ENCODE results near the gene CFAP45.

Gene CFAP45

GRCh38 chr1:159864262-159864661 lies 35.7 kb downstream of the CFAP45 start:
- no peak overlapping the region for H3K9ac ChIP-seq (ENCODE audit: low read length)
- H3K36me3 ChIP-seq (ENCODE audit: insufficient read depth, low read length), result no peaks in the 10 kb centered on the region
- H3K4me3 ChIP-seq (ENCODE audit: low read depth in 1 of 2, low read length in 2 of 2), result no peak overlapping the region
- no peak overlapping the region for H3K27ac ChIP-seq (ENCODE audit: low read depth, low read length)
- no peaks in the 10 kb centered on the region for H3K9me3 ChIP-seq (ENCODE audit: low read length)
- H3K4me1 ChIP-seq (ENCODE audit: insufficient read depth, low read length), result peaks cover 12% of the 10 kb centered on the region
- H3K27me3 ChIP-seq (ENCODE audit: control insufficient read depth in 1 of 2, insufficient read depth in 2 of 2, low read length in 2 of 2), result no peaks in the 10 kb centered on the region

GRCh38 chr1:159862557-159862956 lies 37.4 kb downstream of the CFAP45 start, which contains the start of gene VSIG8:
TSS of gene VSIG8 (minus strand) at chr1:159862657. CDS start at chr1:159862521, 136 bp downstream.
- Histone ChIP-seq H3K36me3 (ENCODE audit: insufficient read depth, low read length) (no peaks in the 10 kb centered on the region), H3K4me1 (ENCODE audit: insufficient read depth, low read length) (peaks cover 4% of the 10 kb centered on the region), H3K27ac (ENCODE audit: low read depth, low read length) (no peak within 1 kb of the TSS), H3K9ac (ENCODE audit: low read length) (no peak within 1 kb of the TSS), H3K4me3 (ENCODE audit: low read depth in 1 of 2, low read length in 2 of 2) (no peak within 1 kb of the TSS), H3K27me3 (ENCODE audit: control insufficient read depth in 1 of 2, insufficient read depth in 2 of 2, low read length in 2 of 2) (no peaks in the 10 kb centered on the region), H3K9me3 (ENCODE audit: low read length) (no peaks in the 10 kb centered on the region)

- Histone ChIP-seq H3K9me3 (ENCODE audit: low read length) (no peaks in the 10 kb centered on the region), H3K27me3 (ENCODE audit: control insufficient read depth in 1 of 2, insufficient read depth in 2 of 2, low read length in 2 of 2) (no peaks in the 10 kb centered on the region), H3K4me3 (ENCODE audit: low read depth in 1 of 2, low read length in 2 of 2) (no peak overlapping the region), H3K36me3 (ENCODE audit: insufficient read depth, low read length) (no peaks in the 10 kb centered on the region), H3K4me1 (ENCODE audit: insufficient read depth, low read length) (no peaks in the 10 kb centered on the region), H3K9ac (ENCODE audit: low read length) (no peak overlapping the region), H3K27ac (ENCODE audit: low read depth, low read length) (no peak overlapping the region)
Observed at GRCh38 chr1:159862031-159862430, 37.9 kb downstream of the CFAP45 start.

- Histone ChIP-seq H3K4me3 (ENCODE audit: low read depth in 1 of 2, low read length in 2 of 2) (no peak overlapping the region), H3K4me1 (ENCODE audit: insufficient read depth, low read length) (no peaks in the 10 kb centered on the region), H3K36me3 (ENCODE audit: insufficient read depth, low read length) (no peaks in the 10 kb centered on the region), H3K27ac (ENCODE audit: low read depth, low read length) (no peak overlapping the region), H3K9ac (ENCODE audit: low read length) (no peak overlapping the region), H3K9me3 (ENCODE audit: low read length) (no peaks in the 10 kb centered on the region), H3K27me3 (ENCODE audit: control insufficient read depth in 1 of 2, insufficient read depth in 2 of 2, low read length in 2 of 2) (no peaks in the 10 kb centered on the region)
Observed at GRCh38 chr1:159861218-159861617, 38.7 kb downstream of the CFAP45 start.

- no peak overlapping the region for H3K9ac ChIP-seq (ENCODE audit: low read length)
- H3K27me3 ChIP-seq (ENCODE audit: control insufficient read depth in 1 of 2, insufficient read depth in 2 of 2, low read length in 2 of 2), result no peaks in the 10 kb centered on the region
- no peak overlapping the region for H3K4me3 ChIP-seq (ENCODE audit: low read depth in 1 of 2, low read length in 2 of 2)
- H3K36me3 ChIP-seq (ENCODE audit: insufficient read depth, low read length), result no peaks in the 10 kb centered on the region
- H3K4me1 ChIP-seq (ENCODE audit: insufficient read depth, low read length), result no peaks in the 10 kb centered on the region
- H3K9me3 ChIP-seq (ENCODE audit: low read length), result no peaks in the 10 kb centered on the region
- H3K27ac ChIP-seq (ENCODE audit: low read depth, low read length), result no peak overlapping the region
Observed at GRCh38 chr1:159860456-159860855, 39.5 kb downstream of the CFAP45 start.

GRCh38 chr1:159859767-159860322 lies 40.1 kb downstream of the CFAP45 start:
- H3K4me1 ChIP-seq (ENCODE audit: insufficient read depth, low read length), result no peaks in the 10 kb centered on the region
- H3K9me3 ChIP-seq (ENCODE audit: low read length), result no peaks in the 10 kb centered on the region
- H3K36me3 ChIP-seq (ENCODE audit: insufficient read depth, low read length), result no peaks in the 10 kb centered on the region
- no peak overlapping the region for H3K9ac ChIP-seq (ENCODE audit: low read length)
- no peak overlapping the region for H3K4me3 ChIP-seq (ENCODE audit: low read depth in 1 of 2, low read length in 2 of 2)
- no peaks in the 10 kb centered on the region for H3K27me3 ChIP-seq (ENCODE audit: control insufficient read depth in 1 of 2, insufficient read depth in 2 of 2, low read length in 2 of 2)
- no peak overlapping the region for H3K27ac ChIP-seq (ENCODE audit: low read depth, low read length)

- no peaks in the 10 kb centered on the region for H3K9me3 ChIP-seq (ENCODE audit: low read length)
- no peak overlapping the region for H3K27ac ChIP-seq (ENCODE audit: low read depth, low read length)
- no peaks in the 10 kb centered on the region for H3K36me3 ChIP-seq (ENCODE audit: insufficient read depth, low read length)
- H3K4me3 ChIP-seq (ENCODE audit: low read depth in 1 of 2, low read length in 2 of 2), result no peak overlapping the region
- peaks cover 10% of the 10 kb centered on the region for H3K4me1 ChIP-seq (ENCODE audit: insufficient read depth, low read length)
- H3K27me3 ChIP-seq (ENCODE audit: control insufficient read depth in 1 of 2, insufficient read depth in 2 of 2, low read length in 2 of 2), result no peaks in the 10 kb centered on the region
- no peak overlapping the region for H3K9ac ChIP-seq (ENCODE audit: low read length)
Observed at GRCh38 chr1:159857889-159858288, 42.1 kb downstream of the CFAP45 start.

GRCh38 chr1:159856576-159856975 lies 43.4 kb downstream of the CFAP45 start:
- Histone ChIP-seq H3K27ac (ENCODE audit: low read depth, low read length) (no peak overlapping the region), H3K4me1 (ENCODE audit: insufficient read depth, low read length) (peaks cover 12% of the 10 kb centered on the region), H3K9ac (ENCODE audit: low read length) (no peak overlapping the region), H3K4me3 (ENCODE audit: low read depth in 1 of 2, low read length in 2 of 2) (no peak overlapping the region), H3K9me3 (ENCODE audit: low read length) (no peaks in the 10 kb centered on the region), H3K36me3 (ENCODE audit: insufficient read depth, low read length) (no peaks in the 10 kb centered on the region), H3K27me3 (ENCODE audit: control insufficient read depth in 1 of 2, insufficient read depth in 2 of 2, low read length in 2 of 2) (no peaks in the 10 kb centered on the region)

- Histone ChIP-seq H3K36me3 (ENCODE audit: insufficient read depth, low read length) (no peaks in the 10 kb centered on the region), H3K27me3 (ENCODE audit: control insufficient read depth in 1 of 2, insufficient read depth in 2 of 2, low read length in 2 of 2) (no peaks in the 10 kb centered on the region), H3K4me3 (ENCODE audit: low read depth in 1 of 2, low read length in 2 of 2) (peak overlapping the region in 1 of 2 donors; percentile 67), H3K4me1 (ENCODE audit: insufficient read depth, low read length) (peaks cover 12% of the 10 kb centered on the region), H3K27ac (ENCODE audit: low read depth, low read length) (peak overlapping the region; percentile 94), H3K9me3 (ENCODE audit: low read length) (no peaks in the 10 kb centered on the region), H3K9ac (ENCODE audit: low read length) (no peak overlapping the region)
Observed at GRCh38 chr1:159855709-159856108, 44.3 kb downstream of the CFAP45 start.

- H3K4me3 ChIP-seq (ENCODE audit: low read depth in 1 of 2, low read length in 2 of 2), result peak overlapping the region; percentile 67 to 73
- peak overlapping the region; percentile 94 for H3K27ac ChIP-seq (ENCODE audit: low read depth, low read length)
- H3K4me1 ChIP-seq (ENCODE audit: insufficient read depth, low read length), result peaks cover 12% of the 10 kb centered on the region
- no peaks in the 10 kb centered on the region for H3K9me3 ChIP-seq (ENCODE audit: low read length)
- H3K27me3 ChIP-seq (ENCODE audit: control insufficient read depth in 1 of 2, insufficient read depth in 2 of 2, low read length in 2 of 2), result no peaks in the 10 kb centered on the region
- H3K9ac ChIP-seq (ENCODE audit: low read length), result peak overlapping the region; percentile 53
- H3K36me3 ChIP-seq (ENCODE audit: insufficient read depth, low read length), result no peaks in the 10 kb centered on the region
Observed at GRCh38 chr1:159854693-159855192, 45.2 kb downstream of the CFAP45 start.

- peak overlapping the region; percentile 64 to 73 for H3K4me3 ChIP-seq (ENCODE audit: low read depth in 1 of 2, low read length in 2 of 2)
- no peaks in the 10 kb centered on the region for H3K27me3 ChIP-seq (ENCODE audit: control insufficient read depth in 1 of 2, insufficient read depth in 2 of 2, low read length in 2 of 2)
- peak overlapping the region; percentile 94 for H3K27ac ChIP-seq (ENCODE audit: low read depth, low read length)
- peaks cover 12% of the 10 kb centered on the region for H3K4me1 ChIP-seq (ENCODE audit: insufficient read depth, low read length)
- peak overlapping the region; percentile 53 for H3K9ac ChIP-seq (ENCODE audit: low read length)
- H3K36me3 ChIP-seq (ENCODE audit: insufficient read depth, low read length), result no peaks in the 10 kb centered on the region
- no peaks in the 10 kb centered on the region for H3K9me3 ChIP-seq (ENCODE audit: low read length)
Observed at GRCh38 chr1:159854116-159854692, 45.8 kb downstream of the CFAP45 start.

Data from muscle layer of colon (tissue), 2 donors.